OCI-LY1 (cell line): ENCODE results near the gene BRD1.

Experiments used
- H2AFZ ChIP-seq: fragments of 200-600 bp; sonication (generic), shearing (Covaris generic); 2 replicates; pipeline ENCODE4 v1.6.0; 2014; ENCODE audit warnings: antibody characterized with exemption, mild to moderate bottlenecking, low read length
- H3F3A ChIP-seq: fragments of 200-600 bp; sonication (generic), shearing (Covaris generic); 2 replicates; pipeline ENCODE4 v1.6.0; 2014; ENCODE audit warnings: mild to moderate bottlenecking, antibody characterized with exemption, low read length, moderate library complexity; ENCODE audit not compliant: insufficient read depth
- H3K27ac ChIP-seq: fragments of 200-600 bp; sonication (generic); 2 replicates; pipeline ENCODE4 v1.5.1; 2014; ENCODE audit warnings: low read length, mixed run types, mild to moderate bottlenecking, low read depth; ENCODE audit not compliant: poor library complexity, severe bottlenecking
- H3K27me3 ChIP-seq: fragments of 200-600 bp; sonication (generic); 2 replicates; pipeline ENCODE4 v1.6.0; 2014; ENCODE audit warnings: antibody characterized with exemption, mild to moderate bottlenecking, low read length, moderate library complexity; ENCODE audit not compliant: insufficient read depth
- H3K36me3 ChIP-seq: fragments of 200-600 bp; sonication (generic); 2 replicates; pipeline ENCODE4 v1.6.1; 2014; ENCODE audit warnings: mild to moderate bottlenecking, antibody characterized with exemption, low read length, moderate library complexity, mixed read lengths; ENCODE audit not compliant: insufficient read depth
- H3K4me1 ChIP-seq: fragments of 200-600 bp; sonication (generic); 2 replicates; pipeline ENCODE4 v1.5.1; 2014; ENCODE audit warnings: mild to moderate bottlenecking, low read length, moderate library complexity; ENCODE audit not compliant: insufficient read depth, severe bottlenecking
- H3K4me2 ChIP-seq: fragments of 200-600 bp; sonication (generic), shearing (Covaris generic); 2 replicates; pipeline ENCODE4 v1.6.1; 2014; ENCODE audit warnings: low read length
- H3K4me3 ChIP-seq: fragments of 200-600 bp; sonication (generic); 2 replicates; pipeline ENCODE4 v1.5.1; 2014; ENCODE audit warnings: low read length, low read depth, mild to moderate bottlenecking, mixed read lengths; ENCODE audit not compliant: poor library complexity, severe bottlenecking
- H3K79me2 ChIP-seq: fragments of 200-600 bp; shearing (Covaris generic); 2 replicates; pipeline ENCODE4 v1.6.1; 2016; ENCODE audit warnings: mixed run types, low read length, mixed read lengths; ENCODE audit not compliant: insufficient read depth
- H3K9ac ChIP-seq: fragments of 200-600 bp; sonication (generic), shearing (Covaris generic); 2 replicates; pipeline ENCODE4 v1.6.1; 2014; ENCODE audit warnings: mild to moderate bottlenecking, low read length, mixed read lengths
- H3K9me2 ChIP-seq: fragments of 200-600 bp; sonication (generic), shearing (Covaris generic); 2 replicates; pipeline ENCODE4 v1.6.1; 2014; ENCODE audit warnings: low read depth, mild to moderate bottlenecking, low read length, mixed read lengths
- H3K9me3 ChIP-seq: fragments of 200-600 bp; shearing (Covaris generic); 2 replicates; pipeline ENCODE4 v1.6.1; 2014; ENCODE audit warnings: low read length, mixed read lengths
- H4K20me1 ChIP-seq: fragments of 200-600 bp; sonication (generic), shearing (Covaris generic); 2 replicates; pipeline ENCODE4 v1.6.0; 2016; ENCODE audit warnings: mild to moderate bottlenecking, low read length; ENCODE audit not compliant: insufficient read depth
- CTCF ChIP-seq: fragments of 200-600 bp; sonication (generic), shearing (Covaris generic); IDR thresholded peaks from 2 replicates; pipeline ENCODE4 v1.5.1; 2017; ENCODE audit warnings: mild to moderate bottlenecking, antibody characterized with exemption, low read length, moderate library complexity, mixed read lengths
- EZH2 ChIP-seq: fragments of 200-600 bp; sonication (generic), shearing (Covaris generic); IDR thresholded peaks from 2 replicates; pipeline ENCODE4 v1.8.0; 2017; ENCODE audit warnings: borderline replicate concordance, mixed run types, mild to moderate bottlenecking, antibody characterized with exemption, low read length, moderate library complexity, mixed read lengths

Gene BRD1

GRCh38 chr22:49773531-49773930 lies 54.1 kb downstream of the BRD1 start:
- Histone ChIP-seq H3K27ac (no peak overlapping the region), H3K36me3 (peaks cover 60% of the 10 kb centered on the region), H3K9me3 (no peaks in the 10 kb centered on the region), H3F3A (no peaks in the 10 kb centered on the region), H3K4me1 (no peaks in the 10 kb centered on the region), H3K9ac (no peak overlapping the region), H3K27me3 (no peaks in the 10 kb centered on the region), H3K79me2 (no peaks in the 10 kb centered on the region), H3K9me2 (no peaks in the 10 kb centered on the region), H3K4me3 (no peak overlapping the region), H2AFZ (no peak overlapping the region), H3K4me2 (no peak overlapping the region), H4K20me1 (no peaks in the 10 kb centered on the region)
- no peak for TF ChIP-seq EZH2
- TF ChIP-seq CTCF: no peak

- no peaks in the 10 kb centered on the region for H3K4me1 ChIP-seq
- peaks cover 53% of the 10 kb centered on the region for H3K36me3 ChIP-seq
- TF ChIP-seq CTCF (no peak), EZH2 (no peak)
Measured at GRCh38 chr22:49772692-49773091, 55.0 kb downstream of the BRD1 start.

DNA sequence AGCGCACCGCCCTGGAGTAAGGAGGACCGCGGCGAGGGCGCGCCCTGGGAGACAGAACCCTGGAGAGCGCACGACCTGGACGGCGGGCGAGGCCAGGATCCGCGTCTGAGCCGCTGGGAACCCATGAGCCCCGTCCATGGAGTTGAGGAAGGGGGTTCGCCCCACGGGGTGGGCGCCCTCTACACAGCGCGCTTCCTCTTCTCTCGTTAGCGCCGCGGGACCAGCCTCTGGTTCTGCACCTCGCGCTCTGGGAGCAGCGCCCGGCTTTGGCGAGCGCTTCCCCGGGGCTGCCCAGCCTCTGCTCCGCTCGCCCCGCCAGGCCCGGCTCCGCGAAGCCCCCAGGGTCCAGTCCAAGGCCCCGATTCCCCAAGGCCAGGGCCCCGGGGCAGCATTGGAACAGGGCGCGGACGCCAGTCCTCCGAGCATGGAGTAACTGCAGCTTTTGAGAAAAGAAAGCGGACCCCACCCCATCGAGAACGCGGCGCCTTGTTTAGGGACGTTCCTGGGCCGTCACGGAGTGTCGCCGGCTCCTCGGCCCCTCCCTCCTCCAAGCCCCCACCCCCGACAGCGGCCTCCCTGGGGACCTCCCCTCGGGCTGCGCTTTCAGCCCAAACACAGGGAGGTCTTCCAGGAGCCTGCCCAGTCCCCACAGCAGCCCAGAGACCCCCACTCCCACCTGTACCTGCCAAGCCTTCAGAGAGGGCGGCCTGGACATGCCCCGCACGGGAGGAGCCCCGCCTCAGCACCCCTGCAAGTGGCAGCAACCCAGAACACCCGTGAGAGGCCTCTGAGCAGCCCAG lies 56.2 kb downstream of the BRD1 start:
- no peak overlapping the region for H3K4me3 ChIP-seq
- H3K4me1 ChIP-seq: no peaks in the 10 kb centered on the region

More at GRCh38 chr22:49772692-49773091, 55.0 kb downstream of the BRD1 start:
- Histone ChIP-seq H3K27me3 (no peaks in the 10 kb centered on the region), H4K20me1 (no peaks in the 10 kb centered on the region), H3K9me2 (no peaks in the 10 kb centered on the region), H3K79me2 (no peaks in the 10 kb centered on the region), H3K9ac (no peak overlapping the region), H3F3A (no peaks in the 10 kb centered on the region), H3K4me3 (no peak overlapping the region), H2AFZ (no peak overlapping the region), H3K4me2 (no peak overlapping the region), H3K9me3 (no peaks in the 10 kb centered on the region), H3K27ac (no peak overlapping the region)

More for the DNA sequence above, 56.2 kb downstream of the BRD1 start:
- no peak overlapping the region for H3K4me2 ChIP-seq
- H3K79me2 ChIP-seq: no peaks in the 10 kb centered on the region
- no peaks in the 10 kb centered on the region for H3F3A ChIP-seq
- no peak overlapping the region for H3K27ac ChIP-seq
- H4K20me1 ChIP-seq: no peaks in the 10 kb centered on the region
- no peak overlapping the region for H2AFZ ChIP-seq
- TF ChIP-seq CTCF (no peak), EZH2 (no peak)
- peaks cover 5% of the 10 kb centered on the region; the same call in 1 of the 2 replicates for H3K9me3 ChIP-seq
- H3K9ac ChIP-seq: no peak overlapping the region
- peaks cover 41% of the 10 kb centered on the region for H3K36me3 ChIP-seq
- H3K9me2 ChIP-seq: no peaks in the 10 kb centered on the region
- no peaks in the 10 kb centered on the region for H3K27me3 ChIP-seq
